NCI-H2196 treated with DMSO at 0.1 percent for 48 hours (cell line): ENCODE results near the gene RHOC.
"Not testable (repeated sequence)": the region's sequence is repeated elsewhere in the genome, so short reads cannot be mapped to it uniquely, and the experiment has no call there.

ENCODE experiments used
- DNase-seq: peaks from one replicate; lab custom pipeline; 2025; ENCODE audit not compliant: unreplicated experiment; lab: John Stamatoyannopoulos, UW

Gene RHOC

DNA sequence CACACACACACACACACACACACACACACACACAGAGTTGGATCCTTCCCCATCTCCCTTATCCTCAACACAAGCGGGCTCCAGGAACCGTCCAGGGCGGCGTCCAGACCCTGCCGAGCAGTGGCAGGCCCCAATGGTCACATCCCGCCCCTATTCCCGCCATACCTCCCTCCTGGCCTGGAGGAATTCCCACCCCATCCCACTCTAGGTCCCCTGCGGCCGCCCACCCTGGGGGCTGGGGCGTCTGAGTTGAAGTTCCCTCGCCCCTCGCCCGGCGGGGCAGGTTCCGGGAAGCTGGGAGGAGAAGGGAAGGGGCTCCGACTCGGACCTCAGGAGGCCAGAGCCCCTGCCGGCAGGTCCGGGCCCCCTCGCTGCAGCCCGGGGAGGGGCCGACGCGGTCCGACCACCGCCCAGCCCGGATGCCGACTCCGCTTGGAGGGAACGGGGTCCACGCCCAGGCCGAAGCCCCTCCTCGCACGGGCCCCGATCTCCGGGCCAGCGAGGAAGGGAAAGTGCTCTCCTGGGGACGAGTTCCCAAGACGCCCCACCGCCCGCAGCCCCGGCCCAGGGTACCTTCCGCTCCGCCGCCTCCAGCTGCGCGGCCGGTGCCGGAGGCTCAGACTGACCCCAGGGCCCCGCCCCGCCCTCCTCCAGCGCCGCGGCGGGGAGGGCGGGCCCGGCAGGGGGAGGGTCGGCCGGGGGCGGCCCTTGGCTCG is at the start of gene RHOC:
RHOC (minus strand) TSS at position 623 of the 716 bp plus-strand sequence. CDS start 3,328 bp downstream, outside the sequence.
- DNase-seq, result no peak

- no peak for DNase-seq
Measured at GRCh38 chr1:112754116-112754628, 47.2 kb upstream of the RHOC start.

GRCh38 chr1:112748396-112748795 is 41.5 kb upstream of the RHOC start:
- DNase-seq, result no peak

GRCh38 chr1:112744009-112744578 is 37.2 kb upstream of the RHOC start:
- DNase-seq, result no peak

DNA sequence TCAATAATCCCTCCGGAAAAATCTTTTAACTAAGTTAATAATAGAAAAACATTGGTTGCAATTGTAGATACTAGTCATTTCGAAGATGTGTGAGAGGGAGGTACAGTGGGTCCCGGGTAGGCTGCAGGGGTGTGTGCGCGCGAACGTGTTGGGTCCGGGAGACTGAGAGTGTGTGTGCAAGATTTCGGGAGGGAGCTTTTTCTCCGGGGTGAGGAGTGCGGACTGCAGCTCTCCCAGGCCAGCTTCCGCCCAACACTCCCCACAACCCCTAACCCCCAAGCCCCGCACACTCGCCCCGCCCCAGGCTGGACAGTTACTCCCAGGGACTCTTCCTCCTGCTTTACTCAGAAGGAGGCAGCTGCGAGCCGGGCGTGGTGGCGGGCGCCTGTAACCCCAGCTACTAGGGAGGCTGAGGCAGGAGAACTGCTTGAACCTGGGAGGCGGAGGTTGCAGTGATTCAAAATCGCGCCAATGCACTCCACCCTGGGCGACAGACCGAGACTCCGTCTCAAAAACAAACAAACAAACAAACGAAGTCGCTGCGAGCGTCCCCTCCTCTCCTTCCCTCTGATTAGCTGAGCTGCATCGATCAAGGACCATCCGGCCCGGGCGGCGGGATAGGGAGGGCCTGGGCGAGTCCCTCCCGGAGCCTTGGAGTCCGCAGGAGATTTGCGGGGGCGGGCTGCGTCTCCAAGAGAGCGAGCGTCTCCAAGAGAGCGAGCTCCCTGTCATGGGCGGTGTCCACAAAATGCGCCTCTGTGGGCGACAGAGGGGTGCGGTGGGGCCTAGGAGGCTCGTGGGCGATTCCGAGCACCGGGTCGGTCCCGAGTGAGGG is 36.5 kb upstream of the RHOC start:
- DNase-seq, result no peak

DNA sequence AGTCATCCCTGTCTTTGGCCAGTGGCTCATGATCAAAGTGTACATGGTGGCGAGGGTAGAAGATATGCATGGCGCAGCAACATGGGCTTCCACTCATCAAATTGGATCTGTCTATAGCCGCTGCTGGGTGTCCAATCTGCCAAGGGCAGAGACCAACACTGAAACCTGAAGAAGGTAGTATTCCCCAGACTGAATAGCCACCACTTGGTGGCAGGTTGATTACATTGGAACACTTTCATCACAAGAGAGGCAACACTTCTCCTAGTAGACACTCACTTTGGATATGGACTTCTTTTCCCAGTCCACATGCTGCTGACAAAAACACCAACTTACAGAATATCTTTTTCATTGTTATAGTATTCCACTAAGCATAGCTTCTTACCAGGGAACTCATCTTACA is 30.6 kb upstream of the RHOC start:
- DNase-seq, result no peak

GRCh38 chr1:112735752-112736151 is 28.8 kb upstream of the RHOC start:
- DNase-seq, result no peak

GRCh38 chr1:112731451-112731850 is 24.5 kb upstream of the RHOC start:
- no peak for DNase-seq

GRCh38 chr1:112729909-112730308 is 23.0 kb upstream of the RHOC start:
- DNase-seq, result no peak

DNA sequence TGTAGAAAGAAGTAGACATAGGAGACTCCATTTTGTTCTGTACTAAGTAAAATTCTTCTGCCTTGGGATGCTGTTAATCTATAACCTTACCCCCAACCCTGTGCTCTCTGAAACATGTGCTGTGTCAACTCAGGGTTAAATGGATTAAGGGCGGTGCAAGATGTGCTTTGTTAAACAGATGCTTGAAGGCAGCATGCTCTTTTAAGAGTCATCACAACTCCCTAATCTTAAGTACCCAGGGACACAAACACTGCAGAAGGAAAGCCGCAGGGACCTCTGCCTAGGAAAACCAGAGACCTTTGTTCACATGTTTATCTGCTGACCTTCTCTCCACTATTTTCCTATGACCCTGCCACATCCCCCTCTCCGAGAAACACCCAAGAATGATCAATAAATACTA is 22.1 kb upstream of the RHOC start:
- not testable (repeated sequence) for DNase-seq

- not testable (repeated sequence) for DNase-seq
Measured at GRCh38 chr1:112728306-112728971, 21.5 kb upstream of the RHOC start.

- DNase-seq, result no peak
Measured at GRCh38 chr1:112727716-112728115, 20.8 kb upstream of the RHOC start.

DNA sequence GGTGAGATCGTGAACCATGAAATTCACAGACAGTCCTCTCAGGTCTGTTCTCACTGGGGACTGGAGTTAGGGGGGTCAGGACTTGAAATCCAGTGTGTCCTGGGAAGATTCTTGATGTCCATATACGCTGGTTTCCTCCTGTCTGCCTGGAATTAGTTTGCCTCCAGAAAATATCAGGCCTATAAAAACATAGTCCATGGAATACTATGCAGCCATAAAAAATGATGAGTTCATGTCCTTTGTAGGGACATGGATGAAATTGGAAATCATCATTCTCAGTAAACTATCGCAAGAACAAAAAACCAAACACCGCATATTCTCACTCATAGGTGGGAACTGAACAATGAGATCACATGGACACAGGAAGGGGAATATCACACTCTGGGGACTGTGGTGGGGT is 17.3 kb upstream of the RHOC start:
- not testable (repeated sequence) for DNase-seq

DNA sequence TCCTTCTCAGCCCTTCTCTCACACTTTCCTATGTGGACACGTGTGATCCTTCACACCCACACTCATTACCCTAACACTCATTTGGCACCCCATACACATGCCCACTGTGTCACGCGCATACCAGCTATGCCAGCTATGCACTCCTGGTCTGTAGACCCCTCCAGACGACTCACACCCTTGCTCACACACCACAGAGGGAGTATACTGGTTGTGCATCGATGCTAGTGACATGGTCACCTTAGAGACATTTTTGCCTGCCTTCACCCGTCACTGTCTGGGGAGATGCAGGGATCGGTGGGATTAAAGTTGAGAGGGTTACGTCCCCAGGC is 16.5 kb upstream of the RHOC start:
- DNase-seq, result no peak

DNA sequence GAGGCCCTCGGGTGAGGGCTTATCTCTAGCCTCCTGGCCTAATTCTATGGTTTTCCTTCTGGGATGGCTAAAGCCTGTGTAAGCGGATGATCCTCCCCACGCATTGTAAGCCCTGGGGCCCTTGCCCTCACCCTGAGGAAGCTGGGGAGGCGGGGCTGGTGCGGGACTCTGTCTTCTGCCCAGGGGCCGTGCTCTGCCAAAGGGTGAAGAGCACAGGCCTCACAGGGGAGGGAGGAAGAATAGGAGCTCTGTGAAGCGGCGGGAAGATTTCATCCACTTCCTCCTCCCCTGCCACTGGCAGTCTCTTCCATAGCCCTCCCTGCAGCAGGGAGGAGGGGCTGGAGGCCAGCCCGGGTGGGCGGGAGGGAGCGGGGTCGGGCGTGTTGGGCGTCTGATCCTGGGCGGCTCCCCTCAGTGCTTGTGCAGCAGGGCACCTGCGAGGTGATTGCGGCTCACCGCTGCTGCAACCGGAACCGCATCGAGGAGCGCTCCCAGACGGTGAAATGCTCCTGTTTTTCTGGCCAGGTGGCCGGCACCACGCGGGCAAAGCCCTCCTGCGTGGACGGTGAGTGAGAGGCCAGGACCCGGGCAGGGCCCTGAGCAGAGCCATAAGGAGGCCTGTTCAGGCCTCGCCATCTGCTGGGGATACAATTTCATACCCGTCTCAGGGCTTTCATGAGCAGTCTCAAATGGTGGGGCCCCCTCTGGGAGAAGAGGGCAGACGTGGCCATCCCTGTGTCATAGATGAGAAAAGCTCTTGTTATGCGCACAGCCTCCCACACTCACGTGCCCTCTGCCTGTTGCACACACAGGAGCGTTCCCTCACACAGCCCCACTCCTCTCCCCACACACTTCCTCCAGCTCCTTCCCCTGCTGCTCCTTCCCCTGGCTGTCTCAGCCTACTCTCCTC is 15.9 kb upstream of the RHOC start:
- no peak for DNase-seq

DNA sequence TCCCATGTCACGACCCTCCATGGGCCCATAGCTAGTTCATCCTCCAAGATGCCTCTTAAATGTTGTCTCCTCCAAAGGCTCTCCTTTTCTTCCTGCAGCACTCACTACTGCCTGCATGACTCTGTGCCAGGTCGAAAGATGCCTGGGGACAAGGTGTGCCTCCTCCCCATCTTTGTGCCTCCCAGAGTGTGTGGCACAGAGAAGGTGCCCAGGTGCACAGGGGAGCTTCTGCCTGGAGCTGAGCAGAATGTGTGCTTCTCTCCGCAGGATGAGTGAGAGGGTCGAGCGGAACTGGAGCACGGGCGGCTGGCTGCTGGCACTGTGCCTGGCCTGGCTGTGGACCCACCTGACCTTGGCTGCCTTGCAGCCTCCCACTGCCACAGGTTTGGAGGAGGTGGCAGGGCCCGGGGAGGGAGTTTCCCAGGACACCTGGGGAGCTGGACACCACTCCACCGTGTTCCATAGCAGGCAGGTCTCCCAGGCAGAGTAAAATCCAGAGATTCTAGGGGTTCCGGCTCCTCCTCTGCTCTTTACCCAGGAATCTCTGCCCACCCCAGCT is 15.1 kb upstream of the RHOC start:
- no peak for DNase-seq

GRCh38 chr1:112721294-112721693 is 14.4 kb upstream of the RHOC start:
- DNase-seq, result not testable (repeated sequence)

GRCh38 chr1:112720800-112721199 is 13.9 kb upstream of the RHOC start:
- DNase-seq, result no peak

- DNase-seq, result no peak
Measured at GRCh38 chr1:112719706-112720105, 12.8 kb upstream of the RHOC start.
